IPS-15b (cell line): ENCODE data around the gene RABGAP1L.
"Not testable (repeated sequence)": the region's sequence is repeated elsewhere in the genome, so short reads cannot be mapped to it uniquely, and the experiment has no call there.

ENCODE experiments used
- H3K27me3 ChIP-seq: one replicate; pipeline ENCODE4 v1.6.1; 2013; ENCODE audit warnings: low read length; ENCODE audit not compliant: control insufficient read depth, insufficient read depth
- H3K36me3 ChIP-seq: one replicate; pipeline ENCODE4 v1.6.1; 2013; ENCODE audit warnings: low read length; ENCODE audit not compliant: control insufficient read depth, insufficient read depth
- H3K4me1 ChIP-seq: one replicate; pipeline ENCODE4 v1.6.1; 2013; ENCODE audit warnings: mild to moderate bottlenecking, low read length; ENCODE audit not compliant: control insufficient read depth, insufficient read depth
- H3K4me3 ChIP-seq: one replicate; pipeline ENCODE4 v1.5.1; 2013; ENCODE audit warnings: low read depth, low read length
- H3K9ac ChIP-seq: one replicate; pipeline ENCODE4 v1.6.1; 2013; ENCODE audit warnings: low read depth, mild to moderate bottlenecking, low read length
- H3K9me3 ChIP-seq: one replicate; pipeline ENCODE4 v1.6.1; 2013; ENCODE audit warnings: mild to moderate bottlenecking, low read length; ENCODE audit not compliant: control insufficient read depth, insufficient read depth

RABGAP1L gene

GRCh38 chr1:174134003-174134659 is 25.2 kb upstream of the RABGAP1L start:
- H3K9me3 ChIP-seq = no peaks in the 10 kb centered on the region
- H3K4me3 ChIP-seq = no peak overlapping the region
- H3K36me3 ChIP-seq = no peaks in the 10 kb centered on the region
- no peak overlapping the region for H3K9ac ChIP-seq
- no peaks in the 10 kb centered on the region for H3K27me3 ChIP-seq
- H3K4me1 ChIP-seq = peaks cover 4% of the 10 kb centered on the region

- no peak overlapping the region for H3K9ac ChIP-seq
- no peaks in the 10 kb centered on the region for H3K27me3 ChIP-seq
- H3K4me3 ChIP-seq = no peak overlapping the region
- no peaks in the 10 kb centered on the region for H3K36me3 ChIP-seq
- H3K4me1 ChIP-seq = peaks cover 4% of the 10 kb centered on the region
- H3K9me3 ChIP-seq = no peaks in the 10 kb centered on the region
Measured at GRCh38 chr1:174135211-174135610, 24.1 kb upstream of the RABGAP1L start.

- H3K36me3 ChIP-seq = no peaks in the 10 kb centered on the region
- H3K9ac ChIP-seq = no peak overlapping the region
- H3K4me1 ChIP-seq = no peaks in the 10 kb centered on the region
Measured at GRCh38 chr1:174136714-174137113, 22.6 kb upstream of the RABGAP1L start.

GRCh38 chr1:174142836-174143235 is 16.5 kb upstream of the RABGAP1L start:
- H3K9ac ChIP-seq = no peak overlapping the region
- H3K4me3 ChIP-seq = no peak overlapping the region
- H3K36me3 ChIP-seq = no peaks in the 10 kb centered on the region
- H3K9me3 ChIP-seq = no peaks in the 10 kb centered on the region
- no peaks in the 10 kb centered on the region for H3K4me1 ChIP-seq
- no peaks in the 10 kb centered on the region for H3K27me3 ChIP-seq

More at GRCh38 chr1:174136714-174137113, 22.6 kb upstream of the RABGAP1L start:
- Histone ChIP-seq H3K9me3 (no peaks in the 10 kb centered on the region), H3K27me3 (no peaks in the 10 kb centered on the region), H3K4me3 (no peak overlapping the region)

GRCh38 chr1:174143727-174144396 is 15.5 kb upstream of the RABGAP1L start:
- not testable (repeated sequence) for H3K9me3 ChIP-seq, H3K4me3 ChIP-seq

GRCh38 chr1:174144397-174144783 is 14.9 kb upstream of the RABGAP1L start:
- not testable (repeated sequence) for H3K9me3 ChIP-seq, H3K27me3 ChIP-seq, H3K36me3 ChIP-seq, H3K4me3 ChIP-seq, H3K9ac ChIP-seq, H3K4me1 ChIP-seq

More at GRCh38 chr1:174143727-174144396, 15.5 kb upstream of the RABGAP1L start:
- not testable (repeated sequence) for H3K4me1 ChIP-seq, H3K9ac ChIP-seq, H3K27me3 ChIP-seq, H3K36me3 ChIP-seq

- Histone ChIP-seq H3K9me3 (no peaks in the 10 kb centered on the region), H3K4me3 (no peak overlapping the region), H3K9ac (no peak overlapping the region), H3K4me1 (no peaks in the 10 kb centered on the region), H3K27me3 (no peaks in the 10 kb centered on the region), H3K36me3 (no peaks in the 10 kb centered on the region)
Measured at GRCh38 chr1:174149216-174149615, 10.1 kb upstream of the RABGAP1L start.

GRCh38 chr1:174150499-174150898 is 8.8 kb upstream of the RABGAP1L start:
- Histone ChIP-seq H3K4me1 (no peaks in the 10 kb centered on the region), H3K4me3 (no peak overlapping the region), H3K27me3 (no peaks in the 10 kb centered on the region), H3K9ac (no peak overlapping the region), H3K36me3 (no peaks in the 10 kb centered on the region), H3K9me3 (no peaks in the 10 kb centered on the region)

GRCh38 chr1:174152427-174152826 is 6.9 kb upstream of the RABGAP1L start:
- no peaks in the 10 kb centered on the region for H3K27me3 ChIP-seq
- H3K9me3 ChIP-seq = no peaks in the 10 kb centered on the region
- no peak overlapping the region for H3K9ac ChIP-seq
- H3K36me3 ChIP-seq = no peaks in the 10 kb centered on the region
- H3K4me1 ChIP-seq = no peaks in the 10 kb centered on the region
- no peak overlapping the region for H3K4me3 ChIP-seq

GRCh38 chr1:174153085-174153824 is 6.1 kb upstream of the RABGAP1L start:
- Histone ChIP-seq H3K4me3 (no peak overlapping the region), H3K9me3 (no peaks in the 10 kb centered on the region), H3K36me3 (no peaks in the 10 kb centered on the region), H3K9ac (no peak overlapping the region), H3K27me3 (peaks cover 7% of the 10 kb centered on the region), H3K4me1 (no peaks in the 10 kb centered on the region)

- H3K36me3 ChIP-seq = no peaks in the 10 kb centered on the region
- H3K27me3 ChIP-seq = peaks cover 9% of the 10 kb centered on the region
- no peak overlapping the region for H3K4me3 ChIP-seq
- no peak overlapping the region for H3K9ac ChIP-seq
- H3K4me1 ChIP-seq = no peaks in the 10 kb centered on the region
- H3K9me3 ChIP-seq = no peaks in the 10 kb centered on the region
Measured at GRCh38 chr1:174153825-174154107, 5.6 kb upstream of the RABGAP1L start.

- no peaks in the 10 kb centered on the region for H3K36me3 ChIP-seq
- no peaks in the 10 kb centered on the region for H3K9me3 ChIP-seq
- peaks cover 2% of the 10 kb centered on the region for H3K4me1 ChIP-seq
- H3K27me3 ChIP-seq = peaks cover 9% of the 10 kb centered on the region
- no peak overlapping the region for H3K9ac ChIP-seq
- no peak overlapping the region for H3K4me3 ChIP-seq
Measured at GRCh38 chr1:174156437-174156836, 2.9 kb upstream of the RABGAP1L start.
